GM19372 (cell line): ENCODE results near the gene ACRV1.
"Not testable (repeated sequence)": the region's sequence is repeated elsewhere in the genome, so short reads cannot be mapped to it uniquely, and the experiment has no call there.

Source experiments
- ATAC-seq: cut with Tn5 transposase; IDR thresholded peaks from one replicate; pipeline ENCODE4 v1.9.1; 2021; ENCODE audit warnings: mild to moderate bottlenecking, low read depth, moderate library complexity; ENCODE audit not compliant: unreplicated experiment

The ACRV1 gene, protein sequence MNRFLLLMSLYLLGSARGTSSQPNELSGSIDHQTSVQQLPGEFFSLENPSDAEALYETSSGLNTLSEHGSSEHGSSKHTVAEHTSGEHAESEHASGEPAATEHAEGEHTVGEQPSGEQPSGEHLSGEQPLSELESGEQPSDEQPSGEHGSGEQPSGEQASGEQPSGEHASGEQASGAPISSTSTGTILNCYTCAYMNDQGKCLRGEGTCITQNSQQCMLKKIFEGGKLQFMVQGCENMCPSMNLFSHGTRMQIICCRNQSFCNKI

GRCh38 chr11:125680747-125681146 is at the start of gene ACRV1:
TSS of gene ACRV1 (minus strand) at chr11:125680847. CDS start at chr11:125680780, 67 bp downstream.
- ATAC-seq = no peak

- ATAC-seq = no peak
These were observed 48.3 kb upstream of the ACRV1 start for GRCh38 chr11:125728969-125729368.

DNA sequence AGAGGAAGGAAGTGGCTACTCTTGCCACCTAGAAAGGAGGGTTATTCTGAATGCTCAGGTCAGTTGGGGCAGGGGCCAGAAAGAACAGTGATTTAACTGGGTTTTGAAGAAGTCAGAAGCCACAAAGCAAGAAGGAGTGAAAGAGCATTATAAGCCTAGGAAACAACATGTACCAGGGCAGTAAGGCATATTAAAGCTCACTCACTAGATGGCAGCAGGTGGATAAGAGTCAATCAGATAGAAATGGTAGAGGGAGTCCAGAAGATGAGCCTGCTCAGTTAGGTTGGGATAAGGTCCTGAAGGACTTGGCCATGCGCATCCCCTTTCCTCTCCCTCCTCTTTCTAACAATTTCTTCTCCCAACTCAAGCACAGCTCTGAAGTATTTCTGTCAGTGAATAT is 43.5 kb upstream of the ACRV1 start:
- ATAC-seq = no peak

- no peak for ATAC-seq
These were observed 40.1 kb upstream of the ACRV1 start for GRCh38 chr11:125720781-125721180.

DNA sequence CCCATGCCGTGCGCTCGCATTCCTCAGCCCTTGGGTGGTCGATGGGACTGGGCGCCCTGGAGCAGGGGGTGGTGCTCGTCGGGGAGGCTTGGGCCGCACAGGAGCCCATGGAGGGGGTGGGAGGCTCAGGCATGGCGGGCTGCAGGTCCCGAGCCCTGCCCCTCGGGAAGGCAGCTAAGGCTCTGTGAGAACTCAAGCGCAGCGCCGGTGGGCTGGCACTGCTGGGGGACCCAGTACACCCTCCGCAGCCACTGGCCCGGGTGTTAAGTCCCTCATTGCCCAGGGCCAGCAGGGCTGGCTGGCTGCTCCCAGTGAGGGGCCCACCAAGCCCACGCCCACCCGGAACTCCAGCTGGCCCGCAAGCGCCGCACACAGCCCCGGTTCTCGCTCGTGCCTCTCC is 24.0 kb upstream of the ACRV1 start:
- not testable (repeated sequence) for ATAC-seq

DNA sequence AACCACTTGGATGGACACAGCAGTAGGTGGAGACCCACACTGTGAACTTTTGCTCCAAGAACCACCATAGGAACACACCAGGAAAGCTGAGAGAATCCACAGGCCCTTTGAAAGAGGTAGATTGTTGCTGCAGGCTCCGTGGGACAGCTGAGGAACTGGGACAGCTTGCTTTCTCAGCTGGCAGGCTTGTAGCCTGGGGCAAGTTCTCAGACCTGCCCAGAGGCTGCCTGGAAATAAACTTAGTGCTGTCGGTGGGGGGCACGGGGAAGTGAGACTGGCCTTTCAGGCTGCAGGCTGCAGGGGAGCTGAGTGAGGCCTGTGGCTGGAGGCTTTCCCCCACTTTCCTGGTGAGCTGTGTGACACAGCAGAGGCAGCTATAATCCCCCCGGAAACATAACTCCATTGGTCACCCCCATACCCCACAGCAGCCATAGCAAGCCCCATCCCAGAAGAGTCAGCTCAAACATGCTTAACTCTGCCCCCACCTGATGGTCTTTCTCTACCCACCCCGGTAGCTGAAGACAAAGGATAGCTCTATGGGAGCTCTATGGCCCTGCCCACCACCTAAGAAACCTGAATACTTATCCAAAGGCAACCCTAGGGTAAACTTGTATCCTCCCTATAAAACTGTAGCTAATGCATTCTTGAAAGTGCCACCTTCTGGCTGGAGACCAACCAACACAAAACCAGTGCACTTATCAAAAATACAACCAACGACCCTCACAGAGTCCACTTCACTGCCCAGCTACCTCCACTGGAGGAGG is 21.4 kb upstream of the ACRV1 start:
- no peak for ATAC-seq

DNA sequence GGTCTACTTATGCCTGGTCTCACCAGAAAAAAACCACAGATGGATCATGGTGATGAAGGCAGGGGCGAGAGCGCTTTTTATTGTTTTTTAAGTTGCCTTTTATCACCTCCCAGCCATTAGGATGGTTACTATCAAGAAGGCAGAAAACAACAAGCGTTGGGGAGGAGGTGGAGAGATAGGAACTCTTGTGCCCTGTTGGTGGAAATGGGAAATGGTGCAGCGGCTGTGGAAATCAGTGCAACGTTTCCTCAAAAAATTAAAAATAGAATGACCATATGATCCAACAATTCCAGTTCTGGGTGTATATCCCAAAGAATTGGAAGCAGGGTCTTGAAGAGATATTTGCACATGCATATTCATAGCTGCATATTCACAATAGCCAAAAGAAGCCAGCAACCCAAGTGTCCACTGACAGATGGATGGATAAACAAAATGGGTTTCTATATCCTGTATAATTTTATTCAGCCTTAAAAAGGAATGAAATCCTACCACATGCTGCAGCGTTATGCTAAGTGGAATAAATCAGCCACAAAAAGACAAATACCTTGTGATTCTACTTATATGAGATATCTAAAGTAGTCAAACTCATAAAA is 20.5 kb upstream of the ACRV1 start:
- ATAC-seq = no peak

DNA sequence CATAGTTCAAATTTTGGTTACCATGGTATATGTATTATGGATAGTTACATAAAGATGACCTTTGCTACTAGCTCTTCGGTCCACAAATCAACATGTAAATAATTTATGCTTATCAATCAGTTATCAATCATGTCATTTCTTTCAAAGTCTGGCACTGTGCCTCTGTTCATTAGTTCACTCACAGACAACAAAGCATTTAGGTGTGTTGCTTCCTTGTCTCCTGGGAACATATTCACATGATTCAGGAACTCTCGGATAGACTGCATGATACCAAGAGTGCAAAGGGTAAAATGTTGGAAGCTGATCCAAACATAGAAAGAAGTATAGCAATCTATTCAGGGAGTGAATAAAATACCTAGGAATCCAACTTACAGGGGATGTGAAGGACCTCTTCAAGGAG is 14.3 kb upstream of the ACRV1 start:
- no peak for ATAC-seq

GRCh38 chr11:125692887-125693286 is 12.2 kb upstream of the ACRV1 start:
- ATAC-seq = no peak

DNA sequence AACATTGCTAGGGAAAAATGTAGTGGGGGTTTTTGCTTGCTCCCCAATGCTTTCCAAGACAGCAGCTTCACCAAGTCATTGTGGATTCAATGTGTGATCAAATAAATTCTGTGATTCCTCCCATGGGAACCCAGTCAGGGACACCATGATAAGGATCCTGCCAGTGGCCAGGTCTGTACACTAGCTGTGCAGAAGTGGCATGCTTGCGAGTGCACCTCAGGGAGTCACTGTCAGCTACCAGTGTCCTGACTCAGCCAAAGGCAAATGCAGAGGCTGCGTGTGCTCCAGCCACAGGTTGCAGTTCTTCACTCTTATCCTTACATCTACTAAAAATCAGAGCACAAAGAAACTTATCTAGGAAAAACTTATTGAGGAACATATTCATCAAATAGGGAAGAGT is 9.4 kb upstream of the ACRV1 start:
- ATAC-seq = no peak

- no peak for ATAC-seq
These were observed 8.7 kb upstream of the ACRV1 start for GRCh38 chr11:125689274-125689859.

- ATAC-seq = no peak
These were observed 8.0 kb upstream of the ACRV1 start for GRCh38 chr11:125688632-125689031.

DNA sequence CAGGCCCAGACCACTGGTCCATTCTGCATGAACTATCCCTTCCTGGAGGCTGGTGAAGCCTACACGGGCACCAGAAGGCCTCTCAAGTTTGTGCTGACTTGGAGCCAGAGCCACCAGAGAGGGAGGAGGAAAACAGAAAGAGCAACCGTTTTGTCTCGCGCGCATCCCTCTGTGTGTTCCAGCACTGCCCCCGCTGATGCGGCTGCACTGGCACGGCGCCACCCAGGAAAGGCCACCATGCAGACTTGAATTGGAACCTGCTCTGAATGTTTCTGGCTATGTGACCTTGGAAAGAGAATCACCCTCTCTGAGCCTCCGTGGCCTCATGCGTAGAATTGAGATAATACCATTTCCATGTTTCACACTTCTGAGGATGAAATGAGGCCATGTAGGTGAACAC is 7.4 kb upstream of the ACRV1 start:
- no peak for ATAC-seq

DNA sequence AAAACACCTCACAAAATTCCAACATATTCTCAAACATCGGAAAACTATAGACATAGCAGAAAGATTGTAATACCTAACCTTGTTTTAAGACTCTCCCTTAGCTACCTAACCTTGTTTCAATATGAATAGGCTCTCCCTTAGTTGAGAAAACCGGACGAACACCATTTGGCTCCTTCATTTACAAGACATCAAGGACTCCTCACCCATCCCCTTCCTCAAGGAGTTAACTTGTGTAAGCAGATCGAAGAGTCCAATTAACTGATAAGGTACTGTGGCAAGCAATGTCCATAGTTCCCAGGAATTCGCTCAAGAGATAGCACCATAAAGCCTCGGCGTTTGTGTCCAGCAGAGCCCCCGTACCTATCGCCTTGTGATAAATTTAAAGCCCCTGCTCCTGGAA is 4.6 kb upstream of the ACRV1 start:
- no peak for ATAC-seq

- ATAC-seq = no peak
These were observed 810 bp downstream of the ACRV1 start for GRCh38 chr11:125679837-125680236.

DNA sequence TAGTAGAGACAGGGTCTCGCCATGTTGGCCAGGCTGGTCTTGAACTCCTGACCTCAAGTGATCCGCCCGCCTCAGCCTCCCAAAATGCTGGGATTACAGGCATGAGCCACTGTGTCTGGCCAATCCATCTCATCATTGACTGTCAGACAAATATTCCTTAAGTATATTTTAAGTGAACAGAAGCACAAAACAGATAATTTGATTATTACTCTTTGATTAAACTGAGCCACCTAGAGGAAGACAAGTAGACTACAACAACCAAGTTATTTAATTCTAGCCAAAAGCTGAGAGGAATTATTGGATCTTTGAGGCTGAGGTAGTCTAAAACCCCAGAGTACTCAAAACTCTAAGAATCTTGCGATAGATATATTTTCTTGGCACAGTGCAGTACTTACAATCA is 1.2 kb downstream of the ACRV1 start:
- ATAC-seq = no peak

DNA sequence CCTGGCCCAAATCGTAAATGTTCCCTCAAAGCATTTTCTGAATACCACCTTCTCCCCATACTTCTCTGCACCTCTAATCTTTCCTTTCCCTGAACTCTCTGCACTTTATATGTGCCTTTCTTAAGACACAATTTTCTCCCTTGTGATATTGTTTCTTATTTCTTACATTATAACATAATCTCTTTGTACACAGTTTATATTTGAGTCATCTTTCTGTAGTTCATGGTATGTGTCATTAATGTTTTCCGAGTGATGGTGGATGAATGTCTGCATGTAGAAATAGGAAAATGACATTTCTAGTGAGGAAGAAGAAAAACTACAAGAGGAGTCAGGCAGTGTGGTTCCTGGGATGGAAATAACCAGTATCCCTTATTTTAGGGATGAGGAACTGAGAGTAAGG is 5.5 kb downstream of the ACRV1 start:
- no peak for ATAC-seq

- ATAC-seq = no peak
These were observed 6.4 kb downstream of the ACRV1 start for GRCh38 chr11:125674210-125674609.

- no peak for ATAC-seq
These were observed 9.1 kb downstream of the ACRV1 start for GRCh38 chr11:125671561-125671960.

DNA sequence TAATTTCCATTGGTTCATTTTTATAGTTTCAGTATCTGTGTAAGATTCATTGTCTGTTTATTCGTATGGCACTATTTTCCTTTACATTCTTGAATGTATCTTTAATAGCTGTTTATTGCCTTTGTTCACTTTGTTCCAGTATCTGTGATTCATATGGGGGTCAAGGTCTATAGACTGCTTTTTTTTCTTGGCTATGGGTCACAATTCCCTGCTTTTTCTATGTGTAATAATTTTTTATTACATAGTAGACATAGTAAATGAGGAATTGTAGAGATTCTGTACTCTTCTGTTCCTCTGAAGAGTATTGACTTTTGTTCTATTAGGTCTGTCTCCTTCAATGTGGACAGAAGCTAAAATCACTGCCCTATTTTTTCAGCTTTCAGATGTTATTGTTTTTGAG is 10.5 kb downstream of the ACRV1 start:
- no peak for ATAC-seq

- ATAC-seq = no peak
These were observed 13.5 kb downstream of the ACRV1 start for GRCh38 chr11:125667151-125667550.
